AG04449 (cell line): ENCODE results near the gene SNX30.

Experiments used
- CTCF ChIA-PET: fragments of 350-600 bp; formaldehyde crosslinking; extraction: SDS; loops from one replicate; lab custom pipeline; 2021; ENCODE audit warnings: antibody characterized with exemption; lab: Yijun Ruan, JAX
- POLR2A ChIA-PET: fragments of 400-600, 350-600 bp; formaldehyde crosslinking; extraction: SDS; loops from one replicate; lab custom pipeline; 2020; ENCODE audit warnings: antibody characterized with exemption, inconsistent platforms; lab: Yijun Ruan, JAX
- DNase-seq: peaks from one replicate; pipeline ENCODE4 v3.0.0-alpha.2; 2010; ENCODE audit warnings: low read depth, low spot score
- H3K4me3 ChIP-seq: 2 replicates; pipeline ENCODE4 v1.5.1; 2011; ENCODE audit warnings: low read depth, mild to moderate bottlenecking, control low read depth, low read length
- TF ChIP-seq, protein P1 (sequence below): IDR thresholded peaks from one replicate; pipeline ENCODE4 v1.5.1; 2011; ENCODE audit warnings: mild to moderate bottlenecking, moderate library complexity, low read length, control low read depth, inconsistent platforms; ENCODE audit not compliant: insufficient read depth; ENCODE audit errors: missing control alignments

The SNX30 gene

DNA sequence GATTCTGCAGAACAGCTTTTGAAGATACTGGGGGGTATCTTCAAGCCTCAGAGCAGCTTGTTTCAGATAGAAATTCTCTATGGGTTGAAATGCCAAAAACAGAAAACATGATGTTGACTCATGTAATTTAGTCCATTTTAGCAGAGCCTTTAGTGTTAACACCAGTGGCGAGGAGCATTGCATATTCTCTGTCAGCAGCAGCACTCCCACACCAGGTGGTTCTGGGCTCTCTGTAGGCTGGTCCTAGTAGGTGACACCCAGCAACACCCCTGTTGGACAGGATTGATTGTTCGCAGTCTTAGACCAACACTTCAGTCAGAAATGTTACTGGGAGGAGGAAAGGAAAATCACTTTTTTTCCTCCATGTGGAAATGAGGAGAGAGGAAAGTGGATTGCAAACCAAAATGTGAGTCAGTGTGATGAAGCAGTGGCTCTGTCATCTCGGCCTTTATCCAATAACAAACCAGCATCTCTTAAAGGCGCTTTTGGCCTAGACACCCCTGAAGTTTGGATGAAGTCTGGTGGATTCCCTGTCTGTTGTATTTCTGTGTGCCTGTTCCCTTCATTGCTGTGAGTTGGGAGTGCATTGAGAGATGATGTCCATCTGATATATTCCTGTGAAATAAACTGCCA lies 123.3 kb downstream of the SNX30 start:
- ChIA-PET CTCF (interaction anchor here (1.4 to 2.3 kb wide), 2 partner anchors 29 to 32 kb away, joined by 4 to 9 read pairs; no protein-coding TSS in a partner anchor), POLR2A (no interaction called here)
- DNase-seq = no peak
- TF ChIP-seq, protein P1, sequence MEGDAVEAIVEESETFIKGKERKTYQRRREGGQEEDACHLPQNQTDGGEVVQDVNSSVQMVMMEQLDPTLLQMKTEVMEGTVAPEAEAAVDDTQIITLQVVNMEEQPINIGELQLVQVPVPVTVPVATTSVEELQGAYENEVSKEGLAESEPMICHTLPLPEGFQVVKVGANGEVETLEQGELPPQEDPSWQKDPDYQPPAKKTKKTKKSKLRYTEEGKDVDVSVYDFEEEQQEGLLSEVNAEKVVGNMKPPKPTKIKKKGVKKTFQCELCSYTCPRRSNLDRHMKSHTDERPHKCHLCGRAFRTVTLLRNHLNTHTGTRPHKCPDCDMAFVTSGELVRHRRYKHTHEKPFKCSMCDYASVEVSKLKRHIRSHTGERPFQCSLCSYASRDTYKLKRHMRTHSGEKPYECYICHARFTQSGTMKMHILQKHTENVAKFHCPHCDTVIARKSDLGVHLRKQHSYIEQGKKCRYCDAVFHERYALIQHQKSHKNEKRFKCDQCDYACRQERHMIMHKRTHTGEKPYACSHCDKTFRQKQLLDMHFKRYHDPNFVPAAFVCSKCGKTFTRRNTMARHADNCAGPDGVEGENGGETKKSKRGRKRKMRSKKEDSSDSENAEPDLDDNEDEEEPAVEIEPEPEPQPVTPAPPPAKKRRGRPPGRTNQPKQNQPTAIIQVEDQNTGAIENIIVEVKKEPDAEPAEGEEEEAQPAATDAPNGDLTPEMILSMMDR = no peak
- H3K4me3 ChIP-seq = no peak overlapping the region

DNA sequence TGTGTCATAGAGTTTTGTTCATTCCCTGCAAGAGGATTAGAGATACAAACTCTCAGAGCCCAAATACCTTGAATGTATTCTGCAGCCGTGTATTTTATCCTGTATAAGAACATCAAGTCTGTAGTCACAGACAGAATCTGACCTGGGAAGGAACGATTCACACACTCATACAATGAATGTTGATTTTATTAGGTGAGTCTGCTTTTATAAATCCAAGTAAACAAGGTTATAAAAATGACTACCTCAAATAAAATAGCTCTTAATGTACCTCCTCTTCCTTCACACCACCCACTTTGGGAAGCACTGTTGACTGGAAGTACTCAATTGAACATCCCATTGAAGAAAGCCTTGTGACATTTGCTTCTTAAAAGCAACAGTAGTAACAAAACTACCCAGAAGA lies 128.2 kb downstream of the SNX30 start:
- CTCF ChIA-PET = interaction anchor here (0.6 kb wide), 1 partner anchor 174 kb away, joined by 3 read pairs; no protein-coding TSS in a partner anchor
- no peak for DNase-seq
- no peak overlapping the region for H3K4me3 ChIP-seq
- POLR2A ChIA-PET = no interaction called here
- TF ChIP-seq, protein P1 = no peak

DNA sequence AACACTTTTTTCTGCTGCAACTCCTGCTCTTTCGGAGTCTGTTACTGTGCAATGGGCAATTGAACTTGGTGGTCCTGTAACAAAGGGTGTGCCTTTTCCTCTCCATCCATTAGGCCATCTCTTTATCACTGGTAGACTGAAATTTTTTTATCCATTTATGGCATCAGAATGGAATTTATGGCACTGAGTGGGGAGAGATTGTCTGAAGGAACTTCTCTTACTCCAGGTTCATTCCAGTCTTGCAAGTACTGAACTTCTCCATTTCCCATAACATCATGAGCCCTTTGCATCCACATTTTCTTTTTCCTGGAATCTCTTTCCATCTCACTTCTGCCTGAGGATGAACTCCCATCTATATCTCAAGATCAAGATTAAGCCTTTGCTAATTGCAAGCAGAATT lies 130.1 kb downstream of the SNX30 start:
- TF ChIP-seq, protein P1 = no peak
- H3K4me3 ChIP-seq = no peak overlapping the region
- POLR2A ChIA-PET = no interaction called here
- DNase-seq = no peak
- CTCF ChIA-PET = interaction anchor here (0.9 kb wide), 1 partner anchor 35 kb away, joined by 3 read pairs; no protein-coding TSS in a partner anchor

DNA sequence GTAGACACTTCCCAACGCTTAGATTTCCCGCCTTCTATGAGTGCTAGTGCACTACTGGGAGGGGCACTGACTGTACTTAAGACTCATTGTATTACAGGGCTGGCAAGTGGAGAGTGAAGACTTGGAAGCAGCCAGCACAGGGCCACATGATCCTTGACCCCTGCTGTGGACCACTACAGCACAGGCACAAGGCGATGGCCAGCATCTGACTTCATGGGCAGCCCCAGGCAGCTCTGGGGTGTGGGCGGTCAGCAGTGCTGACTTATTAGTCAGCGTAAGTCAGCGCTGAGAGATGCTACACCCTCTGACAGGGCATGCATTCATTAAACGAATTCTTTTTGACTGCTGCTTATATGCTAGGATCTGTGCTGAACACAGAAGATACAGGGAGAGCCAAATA lies 130.8 kb downstream of the SNX30 start:
- DNase-seq = no peak
- TF ChIP-seq, protein P1 = no peak
- no peak overlapping the region for H3K4me3 ChIP-seq
- CTCF ChIA-PET = interaction anchor here (7.5 kb wide), 1 partner anchor 24 kb away, joined by 67 read pairs; no protein-coding TSS in a partner anchor
- POLR2A ChIA-PET = no interaction called here

DNA sequence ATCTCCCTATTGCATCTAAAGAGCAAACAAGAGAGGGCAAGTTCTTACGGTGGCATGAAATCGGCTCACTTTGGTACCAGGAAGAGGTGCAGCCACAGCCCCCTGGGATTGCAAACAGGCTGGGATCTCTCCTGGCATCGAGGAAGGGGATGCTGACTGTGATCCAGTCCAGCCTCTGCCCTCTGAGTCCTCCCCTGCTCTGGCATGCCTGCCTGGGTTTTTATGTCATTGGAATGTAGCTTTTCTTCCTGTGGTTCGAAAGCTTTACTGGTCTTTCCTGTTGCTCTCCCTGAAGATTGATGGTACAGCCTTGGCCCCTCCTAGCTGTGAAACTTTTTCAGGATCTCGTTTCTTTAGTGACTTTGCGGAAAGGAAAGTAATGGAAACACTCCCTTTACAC lies 133.5 kb downstream of the SNX30 start:
- ChIA-PET CTCF (interaction anchor here (0.7 to 7.5 kb wide), 4 partner anchors 20 to 41 kb away, joined by 3 to 67 read pairs (median 4); no protein-coding TSS in a partner anchor), POLR2A (no interaction called here)
- TF ChIP-seq, protein P1 = no peak
- H3K4me3 ChIP-seq = no peak overlapping the region
- no peak for DNase-seq

DNA sequence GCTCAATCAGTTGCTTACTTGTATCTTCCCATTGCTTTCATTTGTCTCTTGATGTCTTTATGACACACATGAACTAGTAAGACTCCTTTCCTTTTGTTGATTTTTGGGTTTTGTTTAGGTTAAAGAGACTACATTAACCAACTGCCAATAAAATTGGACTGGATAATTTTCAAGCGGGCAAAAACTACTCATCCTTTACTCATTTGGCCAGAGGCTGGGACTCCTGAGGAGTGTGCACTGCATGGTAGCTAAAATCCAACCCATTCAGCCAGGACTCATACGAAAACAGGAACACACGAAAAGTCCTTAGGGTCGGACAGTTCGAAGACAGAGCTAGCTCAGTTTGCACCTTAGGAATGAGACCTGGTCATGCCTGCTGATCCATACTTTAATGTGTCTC lies 134.2 kb downstream of the SNX30 start:
- no peak for DNase-seq
- POLR2A ChIA-PET = no interaction called here
- CTCF ChIA-PET = interaction anchor here (0.7 to 7.5 kb wide), 4 partner anchors 21 to 42 kb away, joined by 3 to 67 read pairs (median 4); no protein-coding TSS in a partner anchor
- H3K4me3 ChIP-seq = no peak overlapping the region
- TF ChIP-seq, protein P1 = no peak
